ENCODE results near the gene PAPOLA.

The PAPOLA gene

GRCh38 chr14:96559571-96559970, 57.4 kb downstream of the PAPOLA start:
- TF ChIP-seq CTCF (IDR thresholded peaks at IDR 0.05; ENCODE audit: insufficient read depth, missing control alignments): no peak
- FAIRE-seq (no peak), DNase-seq (ENCODE audit: insufficient read length, low spot score) (no peak)

GRCh38 chr14:96564389-96564788, 62.2 kb downstream of the PAPOLA start:
- peak; percentile 13 for TF ChIP-seq CTCF (IDR thresholded peaks at IDR 0.05; ENCODE audit: insufficient read depth, missing control alignments)
- FAIRE-seq: no peak
- DNase-seq (ENCODE audit: insufficient read length, low spot score): no peak

DNA sequence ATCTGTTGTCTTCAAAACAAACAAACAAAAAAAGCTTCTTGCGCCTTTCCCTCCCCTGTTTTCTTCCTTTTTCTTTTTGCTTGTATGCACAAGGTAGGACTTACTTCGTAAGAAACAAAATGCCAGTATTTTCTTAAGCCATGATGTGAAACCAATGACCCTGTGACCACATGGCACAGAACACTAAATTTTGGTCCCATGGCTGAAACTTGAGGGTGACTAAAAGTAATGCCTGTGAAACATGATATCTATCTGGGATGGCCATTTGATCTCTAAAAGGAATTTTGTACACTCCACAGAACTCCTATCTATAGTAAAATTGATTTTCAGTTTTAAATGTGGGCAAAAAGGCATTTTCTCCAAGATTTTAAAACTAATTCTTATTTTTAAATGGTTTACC, 63.6 kb downstream of the PAPOLA start:
- DNase-seq (ENCODE audit: insufficient read length, low spot score) (no peak), FAIRE-seq (no peak)
- no peak for TF ChIP-seq CTCF (IDR thresholded peaks at IDR 0.05; ENCODE audit: insufficient read depth, missing control alignments)

- peak; percentile 58 for TF ChIP-seq CTCF (IDR thresholded peaks at IDR 0.05; ENCODE audit: insufficient read depth, missing control alignments)
- FAIRE-seq: peak; percentile 32
- DNase-seq (ENCODE audit: insufficient read length, low spot score): no peak
Observed at GRCh38 chr14:96567289-96567899, 65.2 kb downstream of the PAPOLA start.

- DNase-seq (ENCODE audit: insufficient read length, low spot score) (no peak), FAIRE-seq (no peak)
- no peak for TF ChIP-seq CTCF (IDR thresholded peaks at IDR 0.05; ENCODE audit: insufficient read depth, missing control alignments)
Observed at GRCh38 chr14:96568621-96569020, 66.4 kb downstream of the PAPOLA start.

GRCh38 chr14:96571311-96571710, 69.1 kb downstream of the PAPOLA start:
- DNase-seq (ENCODE audit: insufficient read length, low spot score) (no peak), FAIRE-seq (no peak)
- TF ChIP-seq CTCF (IDR thresholded peaks at IDR 0.05; ENCODE audit: insufficient read depth, missing control alignments): no peak

DNA sequence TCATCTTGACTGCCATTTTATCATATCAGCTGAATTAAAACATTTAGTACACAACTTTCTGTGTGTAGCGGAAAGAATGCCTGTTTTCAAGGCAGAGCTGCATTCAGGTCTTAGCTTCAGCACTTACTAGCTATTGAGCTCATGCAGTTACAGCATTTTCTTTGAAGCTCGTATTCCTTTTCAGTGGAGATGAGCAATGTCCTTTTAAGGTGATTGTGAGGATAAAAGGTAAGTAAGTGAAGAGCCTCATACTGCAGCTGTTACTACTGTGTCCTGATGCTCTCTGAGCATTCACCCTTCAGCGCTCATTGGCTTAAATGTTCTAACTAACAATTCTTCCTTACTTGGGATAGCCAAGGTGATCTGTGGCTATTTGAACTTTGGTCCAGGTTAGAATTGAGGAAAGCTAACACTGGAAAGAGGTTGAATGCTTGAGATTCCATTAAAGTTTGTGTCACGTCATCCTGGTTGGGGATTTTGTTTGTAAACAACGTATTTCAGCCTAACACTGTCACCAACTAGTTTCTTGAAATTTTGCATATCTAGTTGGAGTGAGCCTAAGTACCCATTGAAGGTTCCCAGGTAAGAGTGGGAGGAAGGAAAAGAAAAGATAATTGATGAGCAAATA, 71.4 kb downstream of the PAPOLA start:
- TF ChIP-seq CTCF (IDR thresholded peaks at IDR 0.05; ENCODE audit: insufficient read depth, missing control alignments): no peak
- no peak for DNase-seq (ENCODE audit: insufficient read length, low spot score)
- no peak for FAIRE-seq
